Fibroblast of skin of left biceps (primary cell): ENCODE results near the gene ZNF141.
"Not testable (repeated sequence)": the region's sequence is repeated elsewhere in the genome, so short reads cannot be mapped to it uniquely, and the experiment has no call there.

ENCODE experiments used
- DNase-seq, 2 experiments: peaks; one replicate each; pipeline ENCODE4 v3.0.0-alpha.2; 2013; ENCODE audit warnings: low read depth in 2 of 2

Gene ZNF141

GRCh38 chr4:385934-386707 is 48.5 kb downstream of the ZNF141 start:
- DNase-seq: no peak

GRCh38 chr4:386708-387105 is 49.1 kb downstream of the ZNF141 start:
- no peak for DNase-seq

GRCh38 chr4:404006-404405 is 66.4 kb downstream of the ZNF141 start:
- DNase-seq: no peak

- not testable (repeated sequence) for DNase-seq
Measured at GRCh38 chr4:408321-408720, 70.7 kb downstream of the ZNF141 start.

- DNase-seq: no peak
Measured at GRCh38 chr4:422587-422986, 85.0 kb downstream of the ZNF141 start.
